ENCODE measurements around the gene ACSS1. TPM values are rescaled to one million over a fixed set of nuclear protein-coding genes. Genes with fewer than 3 reads are reported as not detected.
A peak's percentile ranks its signal among the peaks of the same experiment; 100 is the strongest.

Gene ACSS1
- total RNA-seq, 4 donors from 2014 or later = 5.8 to 23.5 (median 11.1) TPM

DNA sequence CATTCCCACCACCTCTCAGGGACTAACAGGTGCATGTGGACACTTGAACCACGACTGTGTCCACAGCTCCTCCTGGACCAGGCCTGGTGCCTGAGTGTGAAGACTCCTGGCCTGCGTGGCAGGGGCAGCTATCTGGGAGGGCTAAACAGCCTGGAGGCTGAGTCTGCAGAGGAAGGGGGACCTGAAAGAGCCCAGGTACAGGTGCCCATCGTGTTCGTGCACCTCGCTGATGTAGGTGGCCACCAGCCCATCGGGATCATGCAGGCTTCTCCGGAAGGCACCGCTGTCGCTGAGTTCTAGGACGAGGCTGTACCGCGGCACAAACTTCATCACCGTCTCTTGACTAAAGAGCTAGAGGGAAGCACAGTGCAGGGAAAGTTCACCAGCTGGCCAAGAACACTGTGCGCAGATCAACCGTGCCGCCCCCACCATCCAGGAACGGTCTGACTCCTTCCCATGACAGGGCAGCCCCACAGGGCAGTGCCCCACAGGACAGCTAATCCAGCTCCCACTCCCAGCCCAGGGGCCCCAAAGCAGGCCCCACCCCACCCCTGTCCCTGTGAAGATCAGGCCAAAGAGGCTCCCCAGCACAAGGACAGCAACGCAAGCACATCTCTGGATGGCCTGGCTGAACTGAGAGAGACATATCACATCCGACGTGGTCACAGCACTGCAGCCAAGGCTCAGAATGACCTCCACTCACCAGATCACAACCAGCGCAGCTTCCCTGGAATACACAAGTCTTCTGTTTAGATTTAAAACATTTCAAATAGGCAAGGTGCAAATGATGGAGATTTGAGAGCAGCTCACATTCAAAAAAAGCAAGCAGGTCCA lies 94.0 kb downstream of the ACSS1 start:
- H3K4me3 ChIP-seq = no peak overlapping the region
- TF ChIP-seq, protein P1, sequence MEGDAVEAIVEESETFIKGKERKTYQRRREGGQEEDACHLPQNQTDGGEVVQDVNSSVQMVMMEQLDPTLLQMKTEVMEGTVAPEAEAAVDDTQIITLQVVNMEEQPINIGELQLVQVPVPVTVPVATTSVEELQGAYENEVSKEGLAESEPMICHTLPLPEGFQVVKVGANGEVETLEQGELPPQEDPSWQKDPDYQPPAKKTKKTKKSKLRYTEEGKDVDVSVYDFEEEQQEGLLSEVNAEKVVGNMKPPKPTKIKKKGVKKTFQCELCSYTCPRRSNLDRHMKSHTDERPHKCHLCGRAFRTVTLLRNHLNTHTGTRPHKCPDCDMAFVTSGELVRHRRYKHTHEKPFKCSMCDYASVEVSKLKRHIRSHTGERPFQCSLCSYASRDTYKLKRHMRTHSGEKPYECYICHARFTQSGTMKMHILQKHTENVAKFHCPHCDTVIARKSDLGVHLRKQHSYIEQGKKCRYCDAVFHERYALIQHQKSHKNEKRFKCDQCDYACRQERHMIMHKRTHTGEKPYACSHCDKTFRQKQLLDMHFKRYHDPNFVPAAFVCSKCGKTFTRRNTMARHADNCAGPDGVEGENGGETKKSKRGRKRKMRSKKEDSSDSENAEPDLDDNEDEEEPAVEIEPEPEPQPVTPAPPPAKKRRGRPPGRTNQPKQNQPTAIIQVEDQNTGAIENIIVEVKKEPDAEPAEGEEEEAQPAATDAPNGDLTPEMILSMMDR (IDR thresholded peaks at IDR 0.05) = no peak
- TF ChIP-seq POLR2A (IDR thresholded peaks at IDR 0.05) = no peak
- H3K27ac ChIP-seq = no peak overlapping the region
- H3K36me3 ChIP-seq = peaks cover 20 to 96% (median 22%) of the 10 kb centered on the region in 3 donors
- DNase-seq = no peak
- intact Hi-C loops (cut with DNase I) = no loop called here
- H3K4me1 ChIP-seq = peaks cover 0 to 13% (median 0%) of the 10 kb centered on the region in 3 donors
- no peaks in the 10 kb centered on the region for H3K27me3 ChIP-seq
- WGBS, 2 donors = 91% methylated on average over 12 to 14 of the region's 21 CpGs
- H3K9me3 ChIP-seq = no peaks in the 10 kb centered on the region

DNA sequence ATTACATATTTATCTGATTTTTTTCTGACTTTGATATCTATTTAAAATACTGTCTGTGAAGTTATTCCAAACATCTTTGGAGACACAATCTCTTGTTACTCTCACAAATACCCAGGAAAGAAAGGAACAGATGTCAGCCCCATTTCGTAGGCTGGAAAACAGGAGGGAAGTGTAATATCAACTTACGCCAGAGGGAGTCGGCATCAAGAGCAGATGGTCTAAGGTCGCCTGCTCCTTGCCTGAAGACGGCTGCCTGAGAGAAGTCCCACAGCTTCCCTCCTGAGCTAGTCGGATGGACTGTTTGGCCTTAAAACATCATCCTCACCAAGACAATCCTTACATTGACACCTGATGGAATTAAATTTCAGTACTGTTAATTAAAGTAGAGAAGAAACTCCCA lies 95.4 kb downstream of the ACSS1 start:
- Histone ChIP-seq H3K36me3 (peaks cover 18 to 96% (median 20%) of the 10 kb centered on the region in 3 donors), H3K27me3 (no peaks in the 10 kb centered on the region), H3K4me3 (no peak overlapping the region), H3K27ac (no peak overlapping the region), H3K9me3 (no peaks in the 10 kb centered on the region), H3K4me1 (peaks cover 0 to 13% (median 0%) of the 10 kb centered on the region in 3 donors)
- TF ChIP-seq POLR2A (IDR thresholded peaks at IDR 0.05) = no peak
- TF ChIP-seq, protein P1 (IDR thresholded peaks at IDR 0.05) = no peak
- intact Hi-C loops (cut with DNase I) = no loop called here
- WGBS, 2 donors = 82 to 88% methylated on average over 4 to 6 of the region's 6 CpGs
- no peak for DNase-seq

DNA sequence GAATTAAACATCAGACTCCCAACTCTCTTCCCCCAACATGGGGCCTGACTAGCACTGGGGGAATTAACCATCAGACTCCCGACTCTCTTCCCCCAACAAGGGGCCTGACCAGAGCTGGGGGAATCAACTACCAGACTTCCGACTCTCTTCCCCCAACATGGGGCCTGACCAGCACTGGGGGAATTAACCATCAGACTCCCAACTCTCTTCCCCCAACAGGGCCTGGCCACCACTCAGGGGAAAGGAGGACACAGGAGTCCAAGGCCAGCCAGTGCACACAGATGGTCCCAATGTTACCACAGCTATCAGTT lies 95.8 kb downstream of the ACSS1 start:
- no peak for TF ChIP-seq POLR2A (IDR thresholded peaks at IDR 0.05)
- intact Hi-C loops (cut with DNase I) = no loop called here
- H3K27ac ChIP-seq = no peak overlapping the region
- peaks cover 0 to 13% (median 0%) of the 10 kb centered on the region in 3 donors for H3K4me1 ChIP-seq
- no peak overlapping the region for H3K4me3 ChIP-seq
- H3K36me3 ChIP-seq = peaks cover 18 to 96% (median 20%) of the 10 kb centered on the region in 3 donors
- H3K27me3 ChIP-seq = no peaks in the 10 kb centered on the region
- WGBS, 2 donors = 79 to 86% methylated on average over 1 to 2 of the region's 2 CpGs
- no peaks in the 10 kb centered on the region for H3K9me3 ChIP-seq
- DNase-seq = no peak

DNA sequence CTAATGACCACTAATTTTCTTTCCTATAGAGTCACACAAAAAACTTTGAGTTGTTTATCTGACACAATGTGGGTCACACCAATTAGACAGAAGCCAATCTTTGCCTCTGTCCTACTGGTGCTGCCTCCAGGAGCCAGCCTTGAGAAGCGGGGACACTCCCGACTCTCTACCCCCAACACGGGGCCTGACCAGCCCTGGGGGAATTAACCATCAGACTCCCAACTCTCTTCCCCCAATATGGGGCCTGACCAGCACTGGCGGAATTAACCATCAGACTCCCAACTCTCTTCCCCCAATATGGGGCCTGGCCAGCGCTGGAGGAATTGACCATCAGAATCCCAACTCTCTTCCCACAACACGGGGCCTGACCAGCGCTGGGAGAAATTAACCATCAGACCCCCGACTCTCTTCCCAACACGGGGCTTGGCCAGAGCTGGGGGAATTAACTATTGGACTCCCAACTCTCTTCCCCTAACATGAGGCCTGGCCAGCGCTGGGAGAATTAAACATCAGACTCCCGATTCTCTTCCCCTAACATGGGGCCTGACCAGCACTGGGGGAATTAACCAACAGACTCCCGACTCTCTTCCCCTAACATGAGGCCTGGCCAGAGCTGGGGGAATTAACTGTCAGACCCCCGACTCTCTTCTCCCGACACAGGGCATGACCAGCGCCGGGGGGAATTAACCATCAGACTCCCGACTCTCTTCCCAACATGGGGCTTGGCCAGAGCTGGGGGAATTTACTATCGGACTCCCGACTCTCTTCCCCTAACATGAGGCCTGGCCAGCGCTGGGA lies 96.4 kb downstream of the ACSS1 start:
- Histone ChIP-seq H3K4me3 (no peak overlapping the region), H3K9me3 (no peaks in the 10 kb centered on the region), H3K27me3 (no peaks in the 10 kb centered on the region), H3K36me3 (peaks cover 18 to 95% (median 20%) of the 10 kb centered on the region in 3 donors), H3K4me1 (peaks cover 0 to 13% (median 0%) of the 10 kb centered on the region in 3 donors), H3K27ac (no peak overlapping the region)
- 83% methylated on average over 14 to 17 of the region's 20 CpGs for WGBS, 2 donors
- intact Hi-C loops (cut with DNase I) = no loop called here
- no peak for TF ChIP-seq POLR2A (IDR thresholded peaks at IDR 0.05)
- TF ChIP-seq, protein P1 (IDR thresholded peaks at IDR 0.05) = no peak
- DNase-seq = no peak

GRCh38 chr20:24960861-24961260 lies 97.1 kb downstream of the ACSS1 start:
- WGBS, 2 donors = 39 to 73% methylated on average over 2 of the region's 2 CpGs
- peaks cover 0 to 13% (median 0%) of the 10 kb centered on the region in 3 donors for H3K4me1 ChIP-seq
- TF ChIP-seq, protein P1 (IDR thresholded peaks at IDR 0.05) = no peak
- no peak for TF ChIP-seq POLR2A (IDR thresholded peaks at IDR 0.05)
- H3K4me3 ChIP-seq = no peak overlapping the region
- H3K9me3 ChIP-seq = no peaks in the 10 kb centered on the region
- no peaks in the 10 kb centered on the region for H3K27me3 ChIP-seq
- intact Hi-C loops (cut with DNase I) = no loop called here
- peaks cover 17 to 95% (median 18%) of the 10 kb centered on the region in 3 donors for H3K36me3 ChIP-seq
- H3K27ac ChIP-seq = peak overlapping the region in 1 of 4 donors; percentile 9
- no peak for DNase-seq
